ENCODE measurements around the gene LRRC51. TPM values are rescaled to one million over a fixed set of nuclear protein-coding genes. Genes with fewer than 3 reads are reported as not detected.

The LRRC51 gene
- 5.8 TPM for total RNA-seq (ENCODE audit: unreplicated experiment)
- long read RNA-seq, partial matches to known transcripts: 0 of 4 reads
- long read RNA-seq, other reads (novel, unspliced or antisense): 0 of 4 reads

GRCh38 chr11:72080326-72081183, at the start of gene LRRC51, which contains the start of gene NUMA1:
TSS of gene LRRC51 (plus strand) at chr11:72080850. CDS start at chr11:72089084, 8,234 bp downstream.
TSS of gene NUMA1 (minus strand) at chr11:72080542. CDS start at chr11:72035943, 44,599 bp downstream.
- Mint-ChIP-seq H3K27ac (ENCODE audit: unreplicated experiment) (peak within 1 kb of the TSS; percentile 100), H3K4me1 (ENCODE audit: unreplicated experiment) (peaks cover 31% of the 10 kb centered on the region), H3K27me3 (ENCODE audit: unreplicated experiment) (peaks cover 8% of the 10 kb centered on the region), H3K4me3 (ENCODE audit: unreplicated experiment) (peak within 1 kb of the TSS; percentile 96), H3K36me3 (ENCODE audit: low read depth, unreplicated experiment) (peaks cover 4% of the 10 kb centered on the region), H3K9me3 (ENCODE audit: unreplicated experiment) (no peaks in the 10 kb centered on the region)
- DNase-seq (ENCODE audit: low spot score): peak; percentile 95
- TF ChIP-seq CTCF (IDR thresholded peaks at IDR 0.05; ENCODE audit: unreplicated experiment): no peak

GRCh38 chr11:72036687-72037086, 44.0 kb upstream of the LRRC51 start:
- Mint-ChIP-seq H3K27ac (ENCODE audit: unreplicated experiment) (no peak overlapping the region), H3K4me1 (ENCODE audit: unreplicated experiment) (no peaks in the 10 kb centered on the region)
- TF ChIP-seq CTCF (IDR thresholded peaks at IDR 0.05; ENCODE audit: unreplicated experiment): no peak

GRCh38 chr11:72037554-72038311, 42.9 kb upstream of the LRRC51 start:
- no peak overlapping the region for H3K4me3 Mint-ChIP-seq (ENCODE audit: unreplicated experiment)
- no peak for DNase-seq (ENCODE audit: low spot score)
- no peak overlapping the region for H3K27ac Mint-ChIP-seq (ENCODE audit: unreplicated experiment)
- no peaks in the 10 kb centered on the region for H3K4me1 Mint-ChIP-seq (ENCODE audit: unreplicated experiment)
- no peaks in the 10 kb centered on the region for H3K9me3 Mint-ChIP-seq (ENCODE audit: unreplicated experiment)
- H3K27me3 Mint-ChIP-seq (ENCODE audit: unreplicated experiment): no peaks in the 10 kb centered on the region
- no peak for TF ChIP-seq CTCF (IDR thresholded peaks at IDR 0.05; ENCODE audit: unreplicated experiment)
- H3K36me3 Mint-ChIP-seq (ENCODE audit: low read depth, unreplicated experiment): peaks cover 18% of the 10 kb centered on the region

More at GRCh38 chr11:72036687-72037086, 44.0 kb upstream of the LRRC51 start:
- no peaks in the 10 kb centered on the region for H3K27me3 Mint-ChIP-seq (ENCODE audit: unreplicated experiment)
- peaks cover 14% of the 10 kb centered on the region for H3K36me3 Mint-ChIP-seq (ENCODE audit: low read depth, unreplicated experiment)
- no peak for DNase-seq (ENCODE audit: low spot score)
- H3K4me3 Mint-ChIP-seq (ENCODE audit: unreplicated experiment): no peak overlapping the region
- no peaks in the 10 kb centered on the region for H3K9me3 Mint-ChIP-seq (ENCODE audit: unreplicated experiment)

GRCh38 chr11:72038491-72038890, 42.2 kb upstream of the LRRC51 start:
- no peak for TF ChIP-seq CTCF (IDR thresholded peaks at IDR 0.05; ENCODE audit: unreplicated experiment)

More at GRCh38 chr11:72038491-72038890, 42.2 kb upstream of the LRRC51 start:
- no peaks in the 10 kb centered on the region for H3K27me3 Mint-ChIP-seq (ENCODE audit: unreplicated experiment)
- no peaks in the 10 kb centered on the region for H3K9me3 Mint-ChIP-seq (ENCODE audit: unreplicated experiment)
- DNase-seq (ENCODE audit: low spot score): no peak
- H3K4me3 Mint-ChIP-seq (ENCODE audit: unreplicated experiment): no peak overlapping the region
- no peaks in the 10 kb centered on the region for H3K4me1 Mint-ChIP-seq (ENCODE audit: unreplicated experiment)
- H3K36me3 Mint-ChIP-seq (ENCODE audit: low read depth, unreplicated experiment): peaks cover 18% of the 10 kb centered on the region
- H3K27ac Mint-ChIP-seq (ENCODE audit: unreplicated experiment): no peak overlapping the region

Measured in endothelial cell (in vitro differentiated cells).